ENCODE data around the gene MORC3. TPM values are rescaled to one million over a fixed set of nuclear protein-coding genes. Genes with fewer than 3 reads are reported as not detected.

Gene MORC3
- polyA plus RNA-seq, 5 donors, result 36.0 to 56.4 (median 54.4) TPM

DNA sequence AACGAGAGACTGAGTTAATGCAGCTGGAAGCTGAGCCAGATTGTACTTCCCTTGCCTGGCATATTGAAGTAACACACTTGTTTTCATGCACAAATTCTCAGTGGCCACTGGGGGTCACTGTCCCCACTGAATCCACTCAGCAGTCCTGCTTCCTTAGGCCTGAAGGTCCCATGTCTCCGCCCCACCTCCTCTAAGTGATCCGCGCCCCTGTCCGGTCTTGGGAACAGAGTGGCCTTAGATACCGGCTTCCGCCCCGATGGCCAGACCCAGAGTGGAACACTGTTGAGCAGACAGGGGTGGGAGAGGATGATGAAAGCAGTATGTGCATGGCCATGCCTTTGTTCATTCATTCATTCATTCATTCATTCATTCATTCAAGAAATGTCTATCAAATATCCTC lies 100.0 kb downstream of the MORC3 start:
- DNase-seq, result peak; percentile 75 to 77

- no peak for DNase-seq
Measured at GRCh38 chr21:36420571-36421339, 100.8 kb downstream of the MORC3 start.

- peak in 1 of 2 donors; percentile 36 for DNase-seq
Measured at GRCh38 chr21:36422279-36423098, 102.5 kb downstream of the MORC3 start.

DNA sequence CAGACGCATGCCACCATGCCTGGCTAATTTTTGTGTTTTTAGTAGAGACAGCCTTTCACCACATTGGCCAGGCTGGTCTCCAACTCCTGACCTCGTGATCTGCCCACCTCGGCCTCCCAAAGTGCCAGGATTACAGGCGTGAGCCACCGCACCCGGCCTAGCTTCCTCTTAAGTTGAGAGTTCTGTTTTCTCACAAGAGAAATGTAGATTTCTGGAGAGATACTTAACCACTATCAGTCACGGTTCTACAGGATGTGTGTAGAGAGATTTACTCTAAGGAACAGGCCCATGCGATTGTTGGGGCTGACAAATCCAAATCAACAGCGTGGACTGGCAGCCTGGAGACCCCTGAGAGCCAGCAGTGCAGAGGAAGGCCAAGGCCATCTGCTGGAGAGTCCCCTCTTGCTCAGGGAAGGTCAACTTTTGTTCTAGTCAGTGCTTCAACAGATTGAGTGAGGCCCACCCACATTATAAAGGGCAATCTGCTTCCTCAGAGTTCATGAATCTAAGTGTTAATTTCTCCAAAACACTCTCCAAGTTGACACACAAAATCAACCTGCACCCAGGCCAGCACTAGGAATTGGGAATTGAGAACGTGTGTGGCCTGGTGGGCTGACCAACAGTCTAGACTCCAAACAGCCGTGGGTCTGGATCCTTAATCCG lies 103.9 kb downstream of the MORC3 start:
- no peak for DNase-seq

- DNase-seq, result no peak
Measured at GRCh38 chr21:36424592-36424991, 104.6 kb downstream of the MORC3 start.

- no peak for DNase-seq
Measured at GRCh38 chr21:36425286-36425685, 105.3 kb downstream of the MORC3 start.

Other genes with a start within 250 kb of the MORC3 start
- gene CBR3, start 185.1 kb upstream of the MORC3 start, polyA plus RNA-seq (ENCODE audit: insufficient read depth in 1 of 5, insufficient read length in 5 of 5, low replicate concordance in 1 of 5), result 1 to 10 TPM; 1.6 to 4.5 (median 2.8) TPM
- 1 to 10 TPM; 6.0 to 7.5 (median 6.3) TPM for gene DOP1B, start 163.4 kb upstream of the MORC3 start, polyA plus RNA-seq (ENCODE audit: insufficient read depth in 1 of 5, insufficient read length in 5 of 5, low replicate concordance in 1 of 5)
- gene CHAF1B, start 65.2 kb downstream of the MORC3 start, polyA plus RNA-seq (ENCODE audit: insufficient read depth in 1 of 5, insufficient read length in 5 of 5, low replicate concordance in 1 of 5), result 10 to 100 TPM in 3 of 5 donors, 1 to 10 TPM in 2; 7.7 to 13.3 (median 10.4) TPM
- under 1 TPM in 1 of 5 donors, not detected in 4; 0.32 TPM for gene CLDN14, start 159.9 kb downstream of the MORC3 start, polyA plus RNA-seq (ENCODE audit: insufficient read depth in 1 of 5, insufficient read length in 5 of 5, low replicate concordance in 1 of 5)